Right lobe of liver (tissue), 6 donors: ENCODE data around the gene GOPC. TPM values are rescaled to one million over a fixed set of nuclear protein-coding genes. Genes with fewer than 3 reads are reported as not detected.
"Not testable (repeated sequence)": the region's sequence is repeated elsewhere in the genome, so short reads cannot be mapped to it uniquely, and the experiment has no call there.

Source experiments
- ATAC-seq, 4 donors: fragments of 200-7000 bp; cut with Tn5 transposase; one replicate each; pipeline ENCODE4 v1.9.1; 2020; ENCODE audit warnings: mild to moderate bottlenecking in 4 of 4, moderate library complexity in 4 of 4
- DNase-seq, 3 donors: peaks; one replicate each; pipeline ENCODE4 v3.0.0-alpha.2; 2020
- H3K27ac ChIP-seq, 3 donors: fragments of 200-600 bp; one replicate each; pipeline ENCODE4 v1.8.0; 2022
- H3K27me3 ChIP-seq, 2 donors: fragments of 200-600 bp; one replicate each; pipeline ENCODE4 v1.8.0; 2022
- H3K36me3 ChIP-seq, 4 donors: fragments of 200-600 bp; sonication (generic) in 1 of 4; one replicate each; pipeline versions ENCODE4 v1.5.1 to v1.8.0; 2017 to 2022; ENCODE audit warnings: control low read depth in 1 of 4
- H3K4me1 ChIP-seq, 4 donors: fragments of 200-600 bp; sonication (generic) in 1 of 4; one replicate each; pipeline versions ENCODE4 v1.5.1 to v1.8.0; 2017 to 2022; ENCODE audit warnings: control low read depth in 1 of 4
- H3K4me3 ChIP-seq, 3 donors: fragments of 200-600 bp; one replicate each; pipeline ENCODE4 v1.8.0; 2022
- H3K9me3 ChIP-seq, 4 donors: fragments of 200-600 bp; sonication (generic) in 1 of 4; one replicate each; pipeline versions ENCODE4 v1.5.1 to v1.8.0; 2017 to 2022; ENCODE audit warnings: control low read depth in 1 of 4
- POLR2A ChIP-seq: fragments of 450-650 bp; IDR thresholded peaks from one replicate; pipeline ENCODE4 v1.6.1; 2017; ENCODE audit warnings: antibody characterized with exemption, mild to moderate bottlenecking
- WGBS: methylation state at CpG from one replicate; pipeline ENCODE4 v1.1.6; 2018; ENCODE audit warnings: low coverage, low lambda C conversion rate; ENCODE audit not compliant: insufficient coverage; ENCODE audit errors: missing lambda C conversion rate; 5-methylcytosine and 5-hydroxymethylcytosine counted together
- intact Hi-C, 2 donors: fragments of 100-400 bp; cut with DNase I; formaldehyde crosslinking; loops; one replicate each; pipeline versions ENCODE4 v1.11.2 to v1.14.1; 2022
- total RNA-seq, 6 experiments: library from RNA; depleted of rRNA in 2 of 6; stranded (reverse); fragments of >200 nt in 2 of 6; fragmentation: NEBNext Ultra II Directional in 3 of 6; extraction: Animal tissue kit (Norgen Biotek cat#: 25700) in 3 of 6; gene quantifications; one replicate each; pipeline versions ENCODE4 v1.1.0 to v1.2.4, GENCODE V29; 2016 to 2023
- TF ChIP-seq, protein P1 (sequence below), 4 donors: fragments of 200-600 bp in 3 of 4; fragments of 450-650 bp in 1 of 4; IDR thresholded peaks; one replicate each; pipeline versions ENCODE4 v1.5.1 to v1.8.0; 2016 to 2022; ENCODE audit warnings: antibody characterized with exemption in 4 of 4, mild to moderate bottlenecking in 2 of 4
- donor health status: DM: no; HTN: yes; CAD: no.
- donor health status: DM: no; HTN: no; CAD: no.
- donor health status: DM: no; HTN: no; CAD: no.
- donor health status: DM: no; HTN: yes; CAD: no.
- donor health status: DM: no; HTN: yes; CAD: no.

Gene GOPC
- total RNA-seq, 6 experiments from 2014 or later: 8.3 to 10.7 (median 10.1) TPM

DNA sequence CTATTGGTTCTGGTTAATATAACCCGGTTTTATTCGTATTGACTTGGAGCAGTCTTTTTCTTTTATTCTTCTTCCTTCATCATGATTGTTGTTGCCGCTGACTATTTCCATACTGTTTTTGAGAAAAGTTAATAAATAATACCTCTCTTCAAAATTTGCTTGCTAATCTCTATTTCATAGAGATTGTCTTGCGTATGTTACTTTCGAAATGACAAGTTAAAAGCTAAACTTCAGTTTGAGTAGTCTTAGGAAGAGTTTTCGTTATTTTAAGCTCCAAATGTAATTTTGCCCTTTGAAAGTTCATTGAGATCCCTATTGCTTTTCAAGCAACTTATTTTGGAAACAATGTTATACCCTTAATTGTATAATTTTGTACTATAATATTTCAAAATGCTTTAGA, 83.4 kb downstream of the GOPC start:
- Histone ChIP-seq H3K9me3 (no peaks in the 10 kb centered on the region), H3K27me3 (no peaks in the 10 kb centered on the region), H3K36me3 (no peaks in the 10 kb centered on the region), H3K4me3 (no peak overlapping the region), H3K4me1 (peaks cover 0 to 31% (median 9%) of the 10 kb centered on the region in 4 donors), H3K27ac (no peak overlapping the region)
- TF ChIP-seq POLR2A: no peak
- TF ChIP-seq, protein P1, sequence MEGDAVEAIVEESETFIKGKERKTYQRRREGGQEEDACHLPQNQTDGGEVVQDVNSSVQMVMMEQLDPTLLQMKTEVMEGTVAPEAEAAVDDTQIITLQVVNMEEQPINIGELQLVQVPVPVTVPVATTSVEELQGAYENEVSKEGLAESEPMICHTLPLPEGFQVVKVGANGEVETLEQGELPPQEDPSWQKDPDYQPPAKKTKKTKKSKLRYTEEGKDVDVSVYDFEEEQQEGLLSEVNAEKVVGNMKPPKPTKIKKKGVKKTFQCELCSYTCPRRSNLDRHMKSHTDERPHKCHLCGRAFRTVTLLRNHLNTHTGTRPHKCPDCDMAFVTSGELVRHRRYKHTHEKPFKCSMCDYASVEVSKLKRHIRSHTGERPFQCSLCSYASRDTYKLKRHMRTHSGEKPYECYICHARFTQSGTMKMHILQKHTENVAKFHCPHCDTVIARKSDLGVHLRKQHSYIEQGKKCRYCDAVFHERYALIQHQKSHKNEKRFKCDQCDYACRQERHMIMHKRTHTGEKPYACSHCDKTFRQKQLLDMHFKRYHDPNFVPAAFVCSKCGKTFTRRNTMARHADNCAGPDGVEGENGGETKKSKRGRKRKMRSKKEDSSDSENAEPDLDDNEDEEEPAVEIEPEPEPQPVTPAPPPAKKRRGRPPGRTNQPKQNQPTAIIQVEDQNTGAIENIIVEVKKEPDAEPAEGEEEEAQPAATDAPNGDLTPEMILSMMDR (IDR thresholded peaks at IDR 0.05): no peak
- ATAC-seq (no peak), DNase-seq (no peak)
- WGBS: 75% methylated on average over 6 of the region's 6 CpGs
- intact Hi-C loops: no loop called here

DNA sequence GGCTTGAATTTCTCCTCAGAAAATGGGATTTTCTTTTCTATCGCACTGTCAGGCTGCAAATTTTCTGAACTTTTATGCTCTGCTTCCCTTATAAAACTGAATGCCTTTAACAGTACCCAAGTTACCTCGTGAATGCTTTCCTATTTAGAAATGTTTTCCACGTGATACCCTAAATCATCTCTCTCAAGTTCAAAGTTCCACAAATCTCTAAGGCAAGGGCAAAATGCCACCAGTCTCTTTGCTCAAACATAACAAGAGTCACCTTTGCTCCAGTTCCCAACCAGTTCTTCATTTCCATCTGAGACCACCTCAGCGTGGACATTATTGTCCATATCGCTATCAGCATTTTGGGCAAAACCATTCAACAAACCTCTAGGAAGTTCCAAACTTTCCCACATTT, 84.3 kb downstream of the GOPC start:
- H3K27me3 ChIP-seq, intact Hi-C loops, H3K4me3 ChIP-seq, H3K36me3 ChIP-seq, H3K9me3 ChIP-seq: not testable (repeated sequence)
- Histone ChIP-seq H3K4me1 (peaks cover 0 to 31% (median 9%) of the 10 kb centered on the region in 4 donors), H3K27ac (peak overlapping the region in 2 of 3 donors; percentile 64 to 70)
- ATAC-seq: peak; percentile 61 to 82 (median 74)
- WGBS: 24% methylated on average over 5 of the region's 5 CpGs
- peak in 1 of 3 donors; percentile 56 for DNase-seq

DNA sequence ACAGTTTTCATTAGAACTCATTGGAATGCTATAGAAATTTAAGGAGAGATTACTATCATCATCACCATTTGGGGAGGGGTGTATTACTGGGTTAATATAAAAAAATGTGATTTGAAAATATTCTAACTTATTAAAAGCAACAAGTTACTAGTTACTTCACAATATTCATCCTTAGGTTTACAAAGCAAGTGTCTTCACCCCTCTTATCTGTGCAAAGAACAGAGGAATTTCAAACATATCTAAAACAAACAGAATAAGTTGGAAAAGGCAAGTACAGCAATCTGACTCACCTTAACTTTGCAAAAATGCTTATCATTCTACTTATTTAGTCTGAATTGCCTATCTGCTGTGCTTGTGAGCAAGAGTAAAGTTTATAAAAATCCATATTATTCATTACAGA, 87.0 kb downstream of the GOPC start:
- TF ChIP-seq, protein P1 (IDR thresholded peaks at IDR 0.05): no peak
- TF ChIP-seq POLR2A: no peak
- Histone ChIP-seq H3K36me3 (no peaks in the 10 kb centered on the region), H3K4me1 (peaks cover 0 to 31% (median 9%) of the 10 kb centered on the region in 4 donors), H3K27me3 (no peaks in the 10 kb centered on the region), H3K27ac (no peak overlapping the region), H3K4me3 (no peak overlapping the region), H3K9me3 (no peaks in the 10 kb centered on the region)
- ATAC-seq: peak in 2 of 4 donors; percentile 40 to 67
- DNase-seq: no peak
- intact Hi-C loops: no loop called here

DNA sequence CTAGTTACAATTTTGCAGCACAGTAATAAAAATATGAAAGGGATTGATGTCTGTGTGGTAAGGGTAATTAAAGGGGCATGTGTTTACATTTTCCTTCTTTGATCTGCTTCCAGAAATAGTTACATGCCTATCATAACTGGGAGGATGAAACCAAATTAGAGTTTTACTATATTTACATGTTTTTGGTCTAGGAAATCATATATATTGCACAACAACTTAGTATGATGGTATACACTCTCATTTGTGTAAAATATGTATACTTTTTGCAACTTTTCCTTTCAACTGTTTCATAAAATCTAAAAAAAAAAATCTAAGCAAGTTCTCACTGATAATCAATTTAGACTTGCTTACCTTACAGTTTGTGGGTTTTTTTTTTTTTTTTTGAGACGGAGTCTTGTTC, 87.7 kb downstream of the GOPC start:
- H3K36me3 ChIP-seq: no peaks in the 10 kb centered on the region
- H3K4me1 ChIP-seq: peaks cover 0 to 31% (median 9%) of the 10 kb centered on the region in 4 donors
- intact Hi-C loops: no loop called here
- no peak overlapping the region for H3K4me3 ChIP-seq
- no peak for ATAC-seq
- DNase-seq: no peak
- 100% methylated on average over 1 of the region's 1 CpG for WGBS
- TF ChIP-seq POLR2A: no peak
- TF ChIP-seq, protein P1 (IDR thresholded peaks at IDR 0.05): no peak
- H3K27me3 ChIP-seq: no peaks in the 10 kb centered on the region
- H3K27ac ChIP-seq: no peak overlapping the region
- no peaks in the 10 kb centered on the region for H3K9me3 ChIP-seq

DNA sequence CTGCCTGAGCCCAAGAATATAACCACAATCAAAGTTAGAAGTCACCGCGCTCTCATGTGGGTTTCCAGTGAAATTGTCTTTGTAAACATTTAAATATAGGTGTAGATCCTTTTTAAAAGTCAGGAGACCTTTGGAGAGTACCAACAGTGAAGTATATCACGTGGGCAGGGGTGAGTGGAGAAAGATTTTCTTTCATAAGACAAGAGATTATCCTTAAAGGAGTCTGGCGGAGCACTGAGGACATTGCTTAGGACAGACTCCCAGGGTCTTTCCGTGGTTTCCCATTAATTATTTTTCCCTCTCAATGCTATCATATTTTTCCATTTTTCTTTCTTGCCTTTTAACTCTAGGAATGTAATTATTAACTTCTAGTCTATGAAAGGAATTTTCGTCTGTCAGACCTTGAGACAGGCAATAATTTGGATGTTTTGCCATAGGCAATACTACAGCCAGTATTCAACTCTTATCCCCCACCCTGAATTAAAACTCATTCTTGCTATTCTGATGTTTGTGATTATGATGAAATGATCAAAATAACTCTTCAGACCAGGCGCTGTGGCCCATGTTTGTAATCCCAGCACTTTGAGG, 88.4 kb downstream of the GOPC start:
- WGBS: 78% methylated on average over 6 of the region's 7 CpGs
- ATAC-seq (no peak), DNase-seq (no peak)
- H3K36me3 ChIP-seq: no peaks in the 10 kb centered on the region
- H3K9me3 ChIP-seq: no peaks in the 10 kb centered on the region
- H3K4me3 ChIP-seq: no peak overlapping the region
- H3K4me1 ChIP-seq: peaks cover 0 to 31% (median 9%) of the 10 kb centered on the region in 4 donors
- no peak overlapping the region for H3K27ac ChIP-seq
- intact Hi-C loops: no loop called here
- TF ChIP-seq, protein P1 (IDR thresholded peaks at IDR 0.05): no peak
- TF ChIP-seq POLR2A: no peak
- no peaks in the 10 kb centered on the region for H3K27me3 ChIP-seq
